ENCODE results near the gene FAM120C.

The FAM120C gene

GRCh38 chrX:54182864-54183613 lies at the start of gene FAM120C:
TSS of gene FAM120C (minus strand) at chrX:54183254. CDS start at chrX:54183198, 56 bp downstream.
- peak; percentile 73 for DNase-seq

GRCh38 chrX:54230435-54231148 lies 47.5 kb upstream of the FAM120C start:
- no peak for DNase-seq

- no peak for DNase-seq
Observed at GRCh38 chrX:54223581-54223980, 40.5 kb upstream of the FAM120C start.

- no peak for DNase-seq
Observed at GRCh38 chrX:54213603-54214002, 30.5 kb upstream of the FAM120C start.

- no peak for DNase-seq
Observed at GRCh38 chrX:54208531-54208930, 25.5 kb upstream of the FAM120C start.

- DNase-seq = no peak
Observed at GRCh38 chrX:54198262-54198661, 15.2 kb upstream of the FAM120C start.

GRCh38 chrX:54194982-54195588 lies 12.0 kb upstream of the FAM120C start:
- no peak for DNase-seq

GRCh38 chrX:54193085-54193821 lies 10.2 kb upstream of the FAM120C start:
- DNase-seq = no peak

GRCh38 chrX:54184474-54184873 lies 1.4 kb upstream of the FAM120C start:
- no peak for DNase-seq

- DNase-seq = peak; percentile 69
Observed at GRCh38 chrX:54182194-54182863, 725 bp downstream of the FAM120C start.

- DNase-seq = no peak
Observed at GRCh38 chrX:54181202-54181953, 1.7 kb downstream of the FAM120C start.

- DNase-seq = no peak
Observed at GRCh38 chrX:54180403-54180802, 2.7 kb downstream of the FAM120C start.

GRCh38 chrX:54178100-54178940 lies 4.7 kb downstream of the FAM120C start:
- DNase-seq = no peak

- DNase-seq = no peak
Observed at GRCh38 chrX:54177306-54177705, 5.7 kb downstream of the FAM120C start.

GRCh38 chrX:54173791-54174190 lies 9.3 kb downstream of the FAM120C start:
- DNase-seq = no peak

GRCh38 chrX:54172455-54172854 lies 10.6 kb downstream of the FAM120C start:
- no peak for DNase-seq

- no peak for DNase-seq
Observed at GRCh38 chrX:54171527-54172250, 11.4 kb downstream of the FAM120C start.

GRCh38 chrX:54171091-54171490 lies 12.0 kb downstream of the FAM120C start:
- DNase-seq = no peak

- no peak for DNase-seq
Observed at GRCh38 chrX:54166915-54167314, 16.1 kb downstream of the FAM120C start.

GRCh38 chrX:54157561-54157960 lies 25.5 kb downstream of the FAM120C start:
- DNase-seq = no peak
